NCI-H2029 (cell line): ENCODE data around the gene CYGB.
"Not testable (repeated sequence)": the region's sequence is repeated elsewhere in the genome, so short reads cannot be mapped to it uniquely, and the experiment has no call there.

Source experiments
- DNase-seq: peaks from one replicate; lab custom pipeline; 2025; lab: John Stamatoyannopoulos, UW

Gene CYGB

DNA sequence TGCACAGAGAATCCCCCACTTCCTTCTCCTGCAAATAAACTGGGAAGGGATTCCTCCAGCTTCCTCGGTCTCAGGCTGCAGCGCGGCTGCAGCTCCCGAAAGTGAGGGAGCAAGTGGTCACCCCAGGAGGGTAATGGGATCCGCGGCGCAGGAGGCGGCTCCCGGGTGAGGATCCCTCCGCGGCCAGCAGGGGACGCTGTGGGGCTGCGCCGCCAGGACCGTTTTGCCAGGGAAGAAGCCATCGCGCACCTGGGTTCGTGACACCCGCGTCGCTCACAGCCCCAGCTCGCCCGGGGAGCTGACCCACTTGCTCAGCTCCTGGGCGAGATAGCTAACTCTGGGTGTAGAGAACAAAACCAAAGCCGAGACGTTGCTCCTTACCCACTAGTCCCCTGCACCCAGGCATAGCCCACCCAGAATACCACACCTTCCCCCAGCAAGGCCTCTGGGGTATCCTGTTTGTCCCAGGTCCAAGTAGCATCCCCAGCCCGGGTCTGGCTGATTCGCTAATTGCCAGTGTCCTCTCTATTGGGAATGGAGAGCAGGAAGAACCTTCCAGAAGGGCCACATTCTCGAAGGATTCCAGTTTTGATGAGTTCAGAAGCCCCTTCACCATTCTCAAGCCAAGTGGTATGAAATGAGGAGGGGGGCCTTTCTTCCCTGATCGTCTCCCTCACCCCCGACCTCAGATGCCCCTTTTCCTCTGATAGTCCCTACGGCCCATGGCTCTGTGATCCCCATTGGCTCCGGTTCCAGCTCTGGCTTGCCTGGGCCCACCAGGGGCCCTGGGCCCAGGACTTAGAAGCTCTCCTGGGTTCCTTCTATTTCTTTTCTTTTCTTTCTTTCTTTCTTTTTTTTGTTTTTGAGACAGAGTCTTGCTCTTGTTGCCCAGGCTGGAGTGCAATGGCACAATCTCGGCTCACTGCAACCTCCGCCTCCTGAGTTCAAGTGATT lies 14.1 kb downstream of the CYGB start:
- peak; percentile 22 for DNase-seq

DNA sequence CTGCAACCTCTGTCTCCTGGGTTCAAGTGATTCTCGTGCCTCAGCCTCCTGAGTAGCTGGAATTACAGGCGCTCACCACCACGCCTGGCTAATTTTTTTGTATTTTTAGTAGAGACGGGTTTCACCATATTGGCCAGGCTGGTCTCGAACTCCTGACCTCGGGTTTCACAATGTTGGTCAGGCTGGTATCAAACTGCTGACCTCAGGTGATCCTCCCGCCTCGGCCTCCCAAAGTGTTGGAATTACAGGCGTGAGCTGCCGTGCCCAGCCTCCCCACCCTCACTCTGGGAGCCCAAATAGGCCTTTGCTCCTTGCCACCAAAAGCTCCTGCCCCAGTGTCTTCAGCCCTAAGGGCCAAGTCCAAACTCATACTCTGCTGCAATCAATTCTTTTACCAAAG lies 15.8 kb downstream of the CYGB start:
- DNase-seq = not testable (repeated sequence)

- no peak for DNase-seq
Observed at GRCh38 chr17:76521262-76521661, 16.2 kb downstream of the CYGB start.

DNA sequence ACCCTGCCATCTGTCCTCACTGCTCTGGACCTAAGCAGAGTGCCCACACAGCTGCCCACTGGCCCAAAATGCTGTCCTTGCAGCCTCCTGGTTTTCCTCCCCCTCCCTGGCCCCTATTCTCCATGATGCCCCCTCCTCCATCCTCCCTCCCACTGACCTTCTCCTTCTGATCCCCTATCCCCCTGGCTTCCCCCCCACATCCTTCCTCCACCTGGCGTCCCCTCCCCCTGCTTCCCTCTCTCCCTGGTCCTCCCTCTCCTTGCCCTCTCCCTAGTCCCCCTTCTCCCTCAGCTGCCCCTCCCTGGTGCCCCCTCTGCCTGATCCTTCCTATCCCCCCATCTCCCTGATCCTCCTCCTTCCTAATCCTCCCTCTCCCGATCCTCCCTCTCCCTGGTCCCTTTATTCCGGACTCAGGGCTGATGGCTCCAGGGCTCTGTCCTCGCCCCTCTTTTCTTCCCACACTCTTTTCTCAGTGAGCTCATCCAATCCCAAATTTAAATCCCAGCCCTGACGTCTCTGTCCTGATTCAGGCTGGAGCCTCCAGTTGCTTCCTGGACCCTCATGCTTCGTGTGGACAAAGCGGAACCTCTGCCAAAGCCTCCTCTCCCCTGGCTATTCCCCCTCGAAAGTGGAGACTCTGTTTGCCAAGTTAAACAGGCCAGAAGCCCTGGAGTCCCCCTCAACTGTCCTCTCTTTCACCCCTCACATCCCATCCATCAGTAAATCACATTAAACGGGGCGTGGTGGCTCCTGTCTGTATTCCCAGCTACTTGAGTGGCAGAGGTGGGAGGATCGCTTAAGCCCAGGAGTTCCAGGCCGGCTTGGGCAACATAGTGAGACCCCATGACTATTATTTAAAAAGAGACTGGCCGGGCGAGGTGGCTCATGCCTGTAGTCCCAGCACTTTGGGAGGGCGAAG lies 18.2 kb downstream of the CYGB start:
- no peak for DNase-seq

GRCh38 chr17:76517638-76518038 lies 19.9 kb downstream of the CYGB start:
- DNase-seq = no peak

GRCh38 chr17:76515274-76515949 lies 22.1 kb downstream of the CYGB start:
- no peak for DNase-seq

- DNase-seq = not testable (repeated sequence)
Observed at GRCh38 chr17:76514355-76514754, 23.2 kb downstream of the CYGB start.

DNA sequence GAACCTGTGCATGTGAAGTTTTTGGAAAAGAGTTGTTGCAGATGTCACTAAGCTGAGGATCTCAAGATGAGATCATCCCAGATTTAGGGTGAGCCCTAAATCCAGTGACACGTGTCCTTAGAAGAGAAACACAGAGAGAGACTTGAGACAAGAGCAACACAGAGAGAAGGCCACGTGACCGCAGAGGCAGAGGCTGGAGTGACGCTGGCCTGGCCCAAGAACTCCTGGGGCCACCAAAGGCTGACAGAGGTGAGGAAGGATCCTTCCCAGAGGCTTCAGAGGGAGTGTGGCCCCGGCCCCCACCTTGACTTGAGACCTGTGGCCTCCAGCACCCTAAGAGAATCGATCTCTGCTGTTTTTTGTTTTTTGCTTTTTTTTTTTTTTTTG lies 24.2 kb downstream of the CYGB start:
- no peak for DNase-seq

- no peak for DNase-seq
Observed at GRCh38 chr17:76512366-76513305, 24.9 kb downstream of the CYGB start.

DNA sequence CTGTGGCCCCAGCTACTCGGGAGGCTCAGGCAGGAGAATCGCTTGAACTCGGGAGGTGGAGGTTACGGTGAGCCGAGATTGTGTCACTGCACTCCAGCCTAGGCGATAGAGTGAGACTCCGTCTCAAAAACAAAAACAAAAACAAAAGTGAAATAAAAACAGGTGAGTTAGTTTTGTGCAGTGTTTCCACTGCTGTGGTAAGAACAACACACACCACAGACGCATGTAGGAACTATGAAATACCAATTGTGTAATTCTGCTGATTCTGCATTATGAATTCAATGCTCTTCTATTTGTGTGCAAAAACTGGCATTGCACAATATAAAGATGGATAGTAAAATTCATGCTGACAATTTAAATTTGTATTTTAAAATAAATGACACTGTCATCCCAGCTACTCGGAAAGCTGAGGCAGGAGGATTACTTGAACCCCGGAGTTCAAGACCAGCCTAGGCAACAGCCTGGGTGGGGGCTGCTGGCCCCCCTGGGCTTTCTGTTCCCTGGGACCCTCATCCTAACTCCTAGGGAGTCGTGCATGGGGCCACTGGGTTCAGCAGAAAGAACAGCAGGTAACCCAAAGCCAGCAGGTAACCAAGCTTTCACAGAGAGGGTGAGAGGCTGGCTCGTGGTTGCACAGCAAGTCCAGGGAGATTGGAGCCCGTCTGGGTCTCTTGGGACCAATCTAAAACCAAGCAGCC lies 25.7 kb downstream of the CYGB start:
- DNase-seq = no peak

DNA sequence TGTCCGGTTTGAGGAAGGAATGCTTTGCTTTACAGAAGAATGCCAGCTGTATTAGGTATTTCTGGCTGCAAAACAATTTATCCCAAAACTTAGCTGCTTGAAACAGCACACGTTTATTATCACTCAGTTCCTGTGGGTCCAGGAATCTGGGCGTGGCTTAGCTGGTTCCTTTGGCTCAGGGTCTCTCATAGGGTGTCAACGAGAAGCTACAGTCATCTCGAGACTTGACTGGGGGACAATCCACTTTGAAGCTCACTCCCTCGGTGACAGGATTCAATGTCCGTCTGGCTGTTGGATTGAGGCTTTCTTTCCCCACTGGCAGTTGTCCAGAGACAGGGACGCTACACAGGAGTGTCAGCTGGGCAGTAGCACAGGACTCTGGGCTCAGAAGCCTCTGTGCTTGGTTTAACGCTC lies 26.7 kb downstream of the CYGB start:
- no peak for DNase-seq

DNA sequence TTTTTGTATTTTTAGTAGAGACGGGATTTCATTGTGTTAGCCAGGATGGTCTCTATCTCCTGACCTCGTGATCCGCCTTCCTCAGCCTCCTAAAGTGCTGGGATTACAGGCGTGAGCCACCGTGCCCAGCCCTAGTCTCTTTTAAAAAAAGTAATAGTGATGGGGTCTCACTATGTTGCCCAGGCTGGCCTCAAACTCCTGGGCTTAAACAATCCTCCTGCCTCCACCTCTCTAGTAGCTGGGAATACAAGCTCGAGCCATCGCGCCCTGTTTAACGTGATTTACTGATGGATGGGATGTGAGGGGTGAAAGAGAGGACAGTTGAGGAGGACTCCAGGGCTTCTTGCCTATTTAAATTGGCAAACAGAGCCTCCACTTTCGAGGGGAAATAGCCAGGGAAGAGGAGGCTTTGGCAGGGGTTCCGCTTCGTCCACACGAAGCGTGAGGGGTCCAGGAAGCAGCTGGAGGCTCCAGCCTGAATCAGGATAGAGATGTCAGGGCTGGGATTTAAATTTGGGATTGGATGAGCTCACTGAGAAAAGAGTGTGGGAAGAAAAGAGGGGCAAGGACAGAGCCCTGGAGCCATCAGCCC lies 28.9 kb downstream of the CYGB start:
- DNase-seq = not testable (repeated sequence)

DNA sequence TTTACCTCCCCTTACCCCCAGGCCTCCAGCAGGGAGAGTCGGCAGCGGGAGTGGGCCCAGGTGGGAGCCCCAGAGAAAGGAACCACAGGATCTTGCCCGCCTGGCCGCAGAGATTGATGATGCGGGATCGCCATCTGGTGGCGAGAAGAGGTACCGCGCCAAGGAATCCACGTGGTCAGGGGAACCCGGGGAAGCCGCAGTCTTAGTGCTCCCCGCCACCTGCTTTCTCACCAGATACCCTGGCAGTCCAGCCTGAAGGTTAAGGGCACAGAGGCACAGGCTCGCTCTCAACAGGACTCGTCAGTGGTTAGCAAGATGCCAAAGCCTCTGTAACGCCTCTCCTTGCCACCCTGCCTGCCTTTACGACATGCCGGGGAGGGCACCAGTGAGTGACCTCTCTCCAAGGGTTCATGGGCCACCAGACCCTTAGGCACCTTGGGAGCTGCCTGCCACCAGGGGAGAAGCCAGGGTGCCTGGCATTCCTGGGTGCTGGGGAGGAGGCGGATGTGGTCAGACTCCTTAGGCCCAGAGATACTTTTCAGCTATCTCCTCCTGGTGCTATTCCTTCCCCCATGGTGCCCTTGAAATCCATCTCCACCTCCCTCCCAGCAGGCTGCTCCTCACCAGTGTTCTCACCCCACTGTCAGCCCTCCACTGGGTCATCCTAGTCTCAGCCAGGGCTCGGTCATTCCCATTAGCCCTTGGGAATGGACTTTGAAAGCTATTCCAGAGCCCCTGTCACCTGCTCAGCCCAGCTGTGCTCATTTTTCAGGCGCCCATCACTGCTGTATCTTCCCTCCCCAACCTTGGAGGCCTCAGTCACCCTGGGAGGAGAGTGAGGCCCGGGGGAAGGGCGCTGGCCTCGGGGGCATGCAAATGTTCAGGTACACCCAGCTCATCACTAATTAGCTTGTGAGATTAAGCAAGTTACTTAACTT lies 30.8 kb downstream of the CYGB start:
- DNase-seq = no peak

GRCh38 chr17:76504117-76504516 lies 33.4 kb downstream of the CYGB start:
- DNase-seq = no peak

DNA sequence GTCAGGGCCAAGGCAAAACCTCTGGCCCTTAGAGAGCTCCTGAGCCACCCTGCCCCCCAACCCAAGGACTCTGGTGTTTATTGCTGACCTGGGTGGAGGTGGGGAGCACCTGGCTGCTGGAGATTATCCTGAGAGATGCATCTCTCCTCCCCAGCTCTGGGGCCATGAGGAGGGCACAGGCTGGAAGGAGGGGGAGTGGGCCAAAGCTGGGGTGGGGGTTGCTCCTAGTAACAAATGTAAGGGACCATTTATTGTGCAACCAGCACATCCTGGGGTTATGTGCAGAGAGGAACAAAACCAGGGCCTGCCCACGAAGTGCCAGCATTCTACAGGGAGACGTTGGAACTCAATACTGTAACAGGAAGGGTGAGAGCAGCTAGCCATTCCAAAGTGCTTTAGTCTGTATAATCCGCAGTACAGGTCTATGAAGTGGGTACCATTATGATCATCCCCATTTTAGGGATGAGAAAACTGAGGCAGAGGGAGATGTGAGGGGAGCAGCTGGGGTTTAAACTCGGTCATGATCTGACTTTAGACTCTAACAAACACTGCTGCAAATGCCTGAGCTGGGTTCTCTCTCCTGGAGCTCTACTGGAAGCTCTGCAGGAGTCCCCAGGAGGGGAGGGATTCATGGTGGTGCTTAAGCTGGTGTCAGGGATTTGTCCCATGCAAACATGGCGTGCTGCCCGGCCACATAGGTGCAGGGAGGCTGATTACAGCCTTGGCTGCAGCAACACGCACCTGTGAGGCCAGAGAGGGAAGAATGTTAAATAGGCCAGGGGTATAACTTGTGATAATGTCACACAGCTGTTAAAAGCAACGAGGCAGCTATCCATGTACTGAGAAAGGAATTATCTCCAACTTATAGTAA lies 34.9 kb downstream of the CYGB start:
- no peak for DNase-seq

GRCh38 chr17:76501827-76502307 lies 35.6 kb downstream of the CYGB start:
- no peak for DNase-seq

DNA sequence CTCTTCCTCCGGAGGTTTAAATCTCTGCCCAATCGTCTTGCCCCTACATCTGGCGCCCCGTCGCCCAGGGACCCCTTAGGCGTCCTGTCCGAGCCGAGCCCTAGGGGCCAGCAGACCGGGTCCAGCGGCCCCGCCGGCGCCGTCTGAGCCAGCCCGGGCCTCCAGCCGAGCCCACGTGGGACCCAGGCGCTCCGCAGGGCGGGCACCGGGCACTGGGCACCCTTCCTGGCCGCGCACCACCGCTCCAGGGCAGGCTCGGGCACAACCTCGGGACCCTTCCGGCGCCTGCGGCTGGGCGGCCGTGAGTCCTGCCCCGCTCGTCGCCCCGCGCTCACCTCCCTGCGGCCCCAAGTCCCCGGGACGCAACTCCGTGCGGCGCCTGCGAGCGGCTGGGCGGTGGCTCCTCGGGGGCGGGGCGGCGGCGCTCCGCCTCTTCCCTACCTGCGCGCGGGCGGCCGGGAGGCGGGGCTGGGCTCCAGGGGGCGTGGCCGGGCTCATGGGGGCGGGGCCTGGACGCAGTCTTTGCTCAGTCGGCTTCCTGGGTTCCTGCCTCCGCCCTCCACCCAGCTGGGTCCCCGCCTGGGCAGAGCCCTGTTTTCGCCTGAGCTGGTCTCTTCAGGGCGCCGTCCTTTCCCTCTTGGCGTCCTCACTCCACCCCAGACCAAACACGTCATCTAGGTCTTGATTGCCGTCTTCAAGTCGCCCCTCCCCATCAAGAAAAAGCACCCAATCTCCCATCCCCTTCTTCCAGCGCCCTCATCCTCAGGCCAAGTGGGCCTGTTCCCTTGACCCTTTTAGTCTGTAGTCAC lies 36.3 kb downstream of the CYGB start, which contains the start of gene RHBDF2:
RHBDF2 (minus strand) TSS at position 406 of the 809 bp plus-strand sequence. CDS start 19,899 bp downstream, outside the sequence.
- peak; percentile 52 for DNase-seq
